Left cardiac atrium (tissue), 4 donors: Measurements from ENCODE around the gene CASZ1. TPM values are rescaled to one million over a fixed set of nuclear protein-coding genes. Genes with fewer than 3 reads are reported as not detected.

Source experiments
- ATAC-seq, 2 donors: fragments of 200-7000 bp; cut with Tn5 transposase; one replicate each; pipeline ENCODE4 v1.9.1; 2020; ENCODE audit warnings: mild to moderate bottlenecking in 2 of 2, moderate library complexity in 2 of 2
- DNase-seq: peaks from one replicate; pipeline ENCODE4 v3.0.0-alpha.2; 2020
- intact Hi-C, 2 donors: fragments of 100-400 bp; cut with DNase I; formaldehyde crosslinking; loops; one replicate each; pipeline versions ENCODE4 v1.14.1 to v1.15.1; 2022 to 2023
- total RNA-seq, 2 donors: library from RNA; stranded (reverse); fragmentation: NEBNext Ultra II Directional; extraction: Animal tissue kit (Norgen Biotek cat#: 25700); gene quantifications; one replicate each; pipeline ENCODE4 v1.2.1, GENCODE V29; 2021
- donor health status: DM: no; HTN: yes; CAD: no.
- donor health status: DM: no; HTN: yes; CAD: no; lungs with severe emphysema.
- donor health status: DM: yes; HTN: yes; CAD: no.
- donor health status: Dilated cardiomyopathy.

The CASZ1 gene
- total RNA-seq, 2 donors from 2014 or later = 37.6 to 68.2 TPM

GRCh38 chr1:10824821-10825540, 28.5 kb upstream of the CASZ1 start:
- no peak for DNase-seq
- intact Hi-C loops = loop anchor here in 1 of 2 donors (5.0 kb wide), 1 partner anchor 37 kb away; no protein-coding TSS in a partner anchor
- peak in 1 of 2 donors; percentile 76 for ATAC-seq

GRCh38 chr1:10823000-10823401, 26.6 kb upstream of the CASZ1 start:
- DNase-seq (peak; percentile 50), ATAC-seq (peak; percentile 28 to 63)
- intact Hi-C loops = loop anchor here in 1 of 2 donors (5.0 kb wide), 1 partner anchor 39 kb away; no protein-coding TSS in a partner anchor

DNA sequence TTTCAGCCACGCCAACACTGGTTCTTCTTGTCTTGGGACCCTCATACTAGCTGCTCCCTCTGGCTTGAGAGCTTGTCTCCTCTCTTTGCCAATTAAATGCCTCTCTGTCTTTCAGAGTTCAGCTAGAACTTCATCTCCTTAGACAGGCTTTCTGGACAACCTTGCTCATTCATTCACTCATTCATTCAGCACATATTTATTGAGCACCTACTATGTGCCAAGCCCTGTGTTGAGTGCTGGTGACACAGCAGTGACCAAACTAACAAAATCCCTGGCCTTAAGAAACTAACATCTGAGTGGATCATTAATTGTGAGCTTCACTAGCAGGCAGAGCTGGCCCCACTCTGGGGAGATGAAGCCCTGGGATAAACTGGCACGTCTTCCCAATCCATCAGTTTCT, 24.9 kb upstream of the CASZ1 start:
- intact Hi-C loops = loop anchor here in 1 of 2 donors (5.0 kb wide), 1 partner anchor 41 kb away; no protein-coding TSS in a partner anchor
- no peak for DNase-seq
- no peak for ATAC-seq

DNA sequence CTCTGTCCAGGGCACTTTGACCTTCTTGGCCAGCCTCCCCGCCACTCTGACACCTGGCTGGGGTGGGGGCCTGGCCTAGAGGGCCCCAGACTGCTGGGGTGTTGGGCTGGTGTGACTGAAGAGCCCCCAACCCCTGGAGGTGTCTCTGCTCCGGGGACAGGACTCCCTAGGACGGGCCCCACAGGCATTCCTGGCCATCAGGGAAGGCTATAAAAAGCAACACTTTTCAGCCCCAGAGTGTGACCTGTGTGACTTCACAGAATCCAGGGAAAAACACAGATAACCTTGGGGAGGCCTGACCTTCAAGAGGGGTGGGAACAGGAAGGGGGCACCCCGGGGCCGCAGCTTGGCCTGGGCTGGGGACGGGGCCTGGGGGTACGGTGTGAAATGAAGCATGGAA, 24.0 kb upstream of the CASZ1 start:
- DNase-seq (no peak), ATAC-seq (peak; percentile 25 to 71)
- intact Hi-C loops = loop anchor here in 1 of 2 donors (5.0 kb wide), 1 partner anchor 42 kb away; no protein-coding TSS in a partner anchor

GRCh38 chr1:10819198-10819901, 22.9 kb upstream of the CASZ1 start:
- DNase-seq (no peak), ATAC-seq (peak in 1 of 2 donors; percentile 24)
- intact Hi-C loops = no loop called here

DNA sequence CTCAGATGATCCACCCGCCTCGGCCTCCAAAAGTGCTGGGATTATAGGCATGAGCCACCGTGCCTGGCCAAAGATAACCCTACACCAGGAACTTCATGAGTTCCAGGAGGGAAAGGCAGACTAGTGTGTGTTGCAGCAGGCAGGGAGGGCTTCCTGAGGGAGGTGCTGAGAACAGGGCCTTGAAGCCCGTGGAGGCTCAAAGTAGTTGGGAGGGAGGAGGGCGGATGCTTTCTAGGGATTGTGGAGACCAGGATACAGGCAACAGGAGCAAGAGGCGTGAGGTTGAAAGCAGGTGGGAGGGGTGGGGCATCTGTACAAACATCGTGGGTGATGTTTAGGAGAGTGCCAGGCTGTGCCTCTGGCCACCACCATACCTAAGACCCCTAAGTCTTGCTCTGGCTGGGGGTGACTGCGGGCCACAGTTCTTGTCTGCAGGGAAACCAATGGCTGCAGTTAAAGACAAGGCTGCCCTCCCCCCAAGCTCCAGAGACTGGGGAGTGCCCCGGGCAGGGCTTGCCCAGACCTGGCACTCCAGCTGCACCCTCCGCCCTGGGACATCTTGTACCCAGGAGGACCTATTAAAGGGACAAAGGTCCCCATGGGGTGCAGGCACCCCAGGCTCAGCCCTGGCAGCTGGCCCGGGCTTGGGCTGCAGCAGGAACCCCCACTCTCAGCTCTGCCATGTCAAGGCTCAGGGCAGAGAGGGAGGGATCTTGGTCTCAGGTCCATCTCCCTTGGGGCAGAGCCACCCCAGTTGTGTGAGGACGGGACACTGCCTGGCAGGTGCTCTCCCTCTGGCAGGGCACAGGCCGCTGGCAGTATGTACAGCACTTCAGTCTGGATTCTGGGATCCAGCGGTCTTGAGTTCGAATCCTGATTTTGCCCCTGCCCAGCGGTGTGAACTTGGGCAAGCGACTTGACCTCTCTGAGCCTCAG, 22.1 kb upstream of the CASZ1 start:
- intact Hi-C loops = no loop called here
- ATAC-seq (no peak), DNase-seq (no peak)

- DNase-seq (no peak), ATAC-seq (no peak)
- intact Hi-C loops = no loop called here
Observed at GRCh38 chr1:10816743-10817369, 20.4 kb upstream of the CASZ1 start.

GRCh38 chr1:10816233-10816632, 19.8 kb upstream of the CASZ1 start:
- intact Hi-C loops = no loop called here
- DNase-seq (no peak), ATAC-seq (no peak)

DNA sequence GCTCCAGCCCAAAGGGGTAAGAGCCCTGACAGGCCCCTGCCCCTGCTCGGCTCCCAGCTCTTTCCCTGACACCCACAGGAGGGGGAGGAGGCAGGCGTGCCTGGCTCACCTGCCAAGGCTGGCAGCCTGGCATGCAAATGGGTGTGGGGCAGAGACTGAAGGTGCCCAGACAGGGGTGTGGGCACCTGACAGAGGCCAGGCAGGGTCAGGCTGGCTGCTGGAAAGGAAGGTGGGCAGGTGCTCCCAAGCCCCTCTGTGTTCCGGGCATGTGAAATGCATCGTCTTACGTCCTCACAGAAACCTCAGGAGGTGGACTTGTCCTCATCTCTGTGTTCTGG, 19.4 kb upstream of the CASZ1 start:
- no peak for DNase-seq
- intact Hi-C loops = no loop called here

GRCh38 chr1:10814976-10815857, 18.8 kb upstream of the CASZ1 start:
- ATAC-seq (no peak), DNase-seq (no peak)
- intact Hi-C loops = no loop called here

More for the DNA sequence above, 19.4 kb upstream of the CASZ1 start:
- ATAC-seq = no peak

GRCh38 chr1:10814312-10814711, 17.9 kb upstream of the CASZ1 start:
- no peak for ATAC-seq
- intact Hi-C loops = no loop called here
- DNase-seq = no peak

DNA sequence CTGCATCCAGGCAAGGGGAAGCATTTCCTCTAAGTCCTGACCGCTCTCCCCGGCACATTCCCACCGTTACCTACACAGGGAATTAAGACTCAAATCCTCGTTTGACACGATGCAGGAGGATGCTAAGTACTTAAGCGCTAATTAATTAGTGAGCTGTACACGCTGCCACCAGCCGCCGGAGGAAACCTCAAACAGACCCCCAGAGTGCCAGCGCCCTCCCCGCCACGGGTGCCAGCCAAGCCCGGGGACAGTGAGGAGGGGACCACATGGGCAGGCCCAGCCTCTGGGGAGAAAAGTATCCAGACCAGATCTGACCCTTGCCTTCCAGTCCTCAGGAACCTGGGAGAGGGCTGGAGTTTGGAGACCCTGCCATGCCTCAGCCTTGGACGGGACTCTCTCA, 17.4 kb upstream of the CASZ1 start:
- intact Hi-C loops = no loop called here
- no peak for DNase-seq
- no peak for ATAC-seq

GRCh38 chr1:10812387-10812915, 16.0 kb upstream of the CASZ1 start:
- intact Hi-C loops = no loop called here

DNA sequence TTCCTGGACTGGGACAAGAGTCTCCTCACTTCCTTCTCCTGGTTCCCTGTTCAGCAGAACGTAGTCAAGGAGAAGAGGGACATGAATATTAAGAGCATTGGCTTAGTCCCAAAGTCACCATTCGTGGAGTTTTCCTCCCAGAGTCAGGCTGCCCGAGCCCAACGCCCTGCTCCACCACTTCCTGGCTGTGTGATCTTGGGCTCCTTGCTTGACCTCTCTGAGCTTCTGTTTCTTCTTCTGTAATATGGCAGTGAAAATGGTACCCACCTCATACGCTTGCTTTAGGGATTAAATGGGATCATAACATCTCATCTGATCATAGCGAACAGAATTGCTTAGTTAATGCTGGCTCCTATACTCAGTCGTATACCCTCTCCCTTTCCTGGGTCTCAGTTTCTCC, 12.0 kb upstream of the CASZ1 start:
- ATAC-seq (no peak), DNase-seq (no peak)
- intact Hi-C loops = no loop called here

More at GRCh38 chr1:10812387-10812915, 16.0 kb upstream of the CASZ1 start:
- DNase-seq = no peak
- ATAC-seq = no peak

GRCh38 chr1:10806966-10807365, 10.5 kb upstream of the CASZ1 start:
- intact Hi-C loops = no loop called here
- ATAC-seq (no peak), DNase-seq (no peak)

DNA sequence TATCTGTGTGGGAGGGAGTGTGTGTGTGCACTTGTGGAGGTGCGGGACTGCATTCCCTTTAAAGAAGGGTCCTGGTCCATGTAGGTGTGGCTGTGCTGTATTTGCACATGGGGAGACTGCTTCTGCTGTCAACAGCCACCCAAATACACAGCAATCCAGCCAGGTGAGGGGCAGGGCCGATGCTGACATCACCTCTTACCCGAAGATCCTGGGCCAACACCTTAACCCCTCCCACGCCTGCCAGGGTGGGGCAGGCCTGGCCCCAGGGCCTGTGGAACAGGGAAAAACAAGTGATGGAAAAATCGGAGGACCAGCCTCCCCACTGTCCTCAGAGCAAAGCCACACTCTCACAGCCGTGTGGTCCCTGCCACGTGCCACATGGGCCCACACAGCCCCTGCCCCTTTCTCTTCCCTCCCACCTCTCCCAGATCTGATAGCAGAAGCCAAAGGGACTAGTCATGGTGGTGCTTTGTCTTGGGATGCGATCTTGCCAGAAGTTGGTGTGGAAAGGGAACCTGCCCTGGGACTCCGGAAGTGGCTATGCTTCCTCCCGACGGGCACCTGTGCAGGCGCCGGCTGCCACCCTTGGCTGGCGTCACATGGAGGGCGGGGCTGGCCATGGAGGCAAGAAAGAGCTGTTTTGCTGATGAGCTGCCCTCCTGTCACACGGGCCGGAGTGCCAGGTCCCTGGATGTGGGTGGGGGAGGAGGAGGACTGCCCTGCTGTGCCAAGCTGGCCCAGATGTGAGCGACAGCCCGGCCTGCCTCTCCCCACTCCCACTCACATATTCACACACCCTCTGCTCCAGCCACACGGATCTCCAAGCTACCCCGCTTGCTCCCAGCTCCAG, 7.8 kb upstream of the CASZ1 start:
- DNase-seq (no peak), ATAC-seq (peak; percentile 63 to 75)
- intact Hi-C loops = no loop called here
